ENCODE results near the gene SLC39A10. TPM values are rescaled to one million over a fixed set of nuclear protein-coding genes. Genes with fewer than 3 reads are reported as not detected.

The SLC39A10 gene
- total and polyA plus RNA-seq, 2 donors (not counting 1 experiment from before 2014, with no cell fraction given) = 18.6 to 99.3 TPM

- no peak overlapping the region for H3K27ac Mint-ChIP-seq
- Histone ChIP-seq H3K4me3 (ENCODE audit: control extremely low read depth in 1 of 5, extremely low read depth in 1 of 5, insufficient read depth in 1 of 5, low read depth in 2 of 5, low read length in 4 of 5) (no peak overlapping the region), H4K20me1 (ENCODE audit: control insufficient read depth, insufficient read depth, low read length, poor library complexity, severe bottlenecking) (peaks cover 7% of the 10 kb centered on the region), H3K4me2 (replicated peaks; ENCODE audit: low read depth, low read length, poor library complexity, severe bottlenecking) (no peak overlapping the region), H3K36me3 (replicated peaks in 1 of 2; ENCODE audit: control extremely low read depth in 1 of 2, control insufficient read depth in 1 of 2, extremely low read depth in 1 of 2, insufficient read depth in 2 of 2, low read length in 1 of 2) (peaks cover 8 to 9% of the 10 kb centered on the region in 2 experiments), H3K4me1 (ENCODE audit: control insufficient read depth in 2 of 2, insufficient read depth in 2 of 2, low read length in 2 of 2) (no peaks in the 10 kb centered on the region), H2AFZ (ENCODE audit: insufficient read depth, low read depth, low read length, poor library complexity, severe bottlenecking) (no peak overlapping the region), H3K9me3 (ENCODE audit: control extremely low read depth in 1 of 3, control insufficient read depth in 2 of 3, insufficient read depth in 1 of 3, low read length in 2 of 3) (no peaks in the 10 kb centered on the region), H3K27me3 (replicated peaks in 1 of 4; ENCODE audit: control extremely low read depth in 1 of 4, control insufficient read depth in 3 of 4, insufficient read depth in 4 of 4, low read length in 3 of 4) (no peaks in the 10 kb centered on the region), H3K79me2 (ENCODE audit: control insufficient read depth, insufficient read depth, low read length) (peaks cover 64% of the 10 kb centered on the region), H3K9ac (ENCODE audit: low read length) (no peak overlapping the region), H3K27ac (ENCODE audit: low read length in 2 of 2) (no peak overlapping the region)
- intact Hi-C loops (cut with micrococcal nuclease) = no loop called here
- ATAC-seq (ENCODE audit: low read depth) (no peak), DNase-seq (no peak)
- H3K4me1 Mint-ChIP-seq = peaks cover 20% of the 10 kb centered on the region
- TF ChIP-seq CTCF (IDR thresholded peaks at IDR 0.05) (no peak), EZH2 (IDR thresholded peaks at IDR 0.05; ENCODE audit: borderline replicate concordance, insufficient read depth, low read depth, low read length, poor library complexity, severe bottlenecking) (no peak)
- H3K4me3 Mint-ChIP-seq = no peak overlapping the region
- ChIA-PET CTCF (interaction anchor here (2.1 kb wide), 1 partner anchor 177 kb away, joined by 5 read pairs; no protein-coding TSS in a partner anchor), POLR2A (no interaction called here)
- H3K9me3 Mint-ChIP-seq (ENCODE audit: insufficient read depth) = no peaks in the 10 kb centered on the region
- no peaks in the 10 kb centered on the region for H3K27me3 Mint-ChIP-seq
- no CpG with 5 or more reads among the region's 7 CpGs for WGBS (ENCODE audit: insufficient coverage)
These were observed 18.9 kb downstream of the SLC39A10 start for GRCh38 chr2:195675783-195676427.

DNA sequence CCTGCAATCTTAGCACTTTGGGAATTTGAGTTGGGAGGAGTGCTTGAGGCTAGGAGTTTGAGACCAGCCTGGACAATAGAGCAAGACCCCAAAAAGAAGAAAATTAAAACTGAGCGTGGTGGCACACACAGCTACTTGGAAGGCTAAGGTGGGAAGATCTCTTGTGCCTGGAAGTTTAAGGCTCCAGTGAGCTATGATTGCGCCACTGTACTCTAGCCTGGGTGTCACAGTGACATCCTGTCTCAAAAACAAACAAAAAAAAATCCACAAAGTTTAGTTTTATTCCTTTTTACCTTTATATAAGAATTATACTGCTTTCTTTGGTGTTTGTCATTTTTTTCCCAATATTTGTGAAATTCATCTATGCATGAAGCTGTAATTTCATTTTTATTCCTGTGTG lies 20.3 kb downstream of the SLC39A10 start:
- ChIA-PET CTCF (interaction anchor here (1.4 to 2.1 kb wide), 2 partner anchors 12 to 178 kb away, joined by 3 to 5 read pairs; no protein-coding TSS in a partner anchor), POLR2A (interaction anchor here (0.5 to 0.7 kb wide), 2 partner anchors 52 to 182 kb away, joined by 3 read pairs; no protein-coding TSS in a partner anchor)
- H3K27ac Mint-ChIP-seq = no peak overlapping the region
- H3K27me3 Mint-ChIP-seq = no peaks in the 10 kb centered on the region
- H3K9me3 Mint-ChIP-seq (ENCODE audit: insufficient read depth) = no peaks in the 10 kb centered on the region
- Histone ChIP-seq H2AFZ (ENCODE audit: insufficient read depth, low read depth, low read length, poor library complexity, severe bottlenecking) (no peak overlapping the region), H3K9me3 (ENCODE audit: control extremely low read depth in 1 of 3, control insufficient read depth in 2 of 3, insufficient read depth in 1 of 3, low read length in 2 of 3) (no peaks in the 10 kb centered on the region), H3K4me3 (ENCODE audit: control extremely low read depth in 1 of 5, extremely low read depth in 1 of 5, insufficient read depth in 1 of 5, low read depth in 2 of 5, low read length in 4 of 5) (no peak overlapping the region), H3K27me3 (replicated peaks in 1 of 4; ENCODE audit: control extremely low read depth in 1 of 4, control insufficient read depth in 3 of 4, insufficient read depth in 4 of 4, low read length in 3 of 4) (no peaks in the 10 kb centered on the region), H3K79me2 (ENCODE audit: control insufficient read depth, insufficient read depth, low read length) (peaks cover 59% of the 10 kb centered on the region), H3K9ac (ENCODE audit: low read length) (no peak overlapping the region), H4K20me1 (ENCODE audit: control insufficient read depth, insufficient read depth, low read length, poor library complexity, severe bottlenecking) (peaks cover 7% of the 10 kb centered on the region), H3K4me1 (ENCODE audit: control insufficient read depth in 2 of 2, insufficient read depth in 2 of 2, low read length in 2 of 2) (no peaks in the 10 kb centered on the region), H3K36me3 (replicated peaks in 1 of 2; ENCODE audit: control extremely low read depth in 1 of 2, control insufficient read depth in 1 of 2, extremely low read depth in 1 of 2, insufficient read depth in 2 of 2, low read length in 1 of 2) (peaks cover 9 to 14% of the 10 kb centered on the region in 2 experiments), H3K4me2 (replicated peaks; ENCODE audit: low read depth, low read length, poor library complexity, severe bottlenecking) (no peak overlapping the region), H3K27ac (ENCODE audit: low read length in 2 of 2) (no peak overlapping the region)
- intact Hi-C loops (cut with micrococcal nuclease) = no loop called here
- DNase-seq (no peak), ATAC-seq (ENCODE audit: low read depth) (no peak)
- TF ChIP-seq CTCF (IDR thresholded peaks at IDR 0.05) (no peak), EZH2 (IDR thresholded peaks at IDR 0.05; ENCODE audit: borderline replicate concordance, insufficient read depth, low read depth, low read length, poor library complexity, severe bottlenecking) (no peak)
- H3K4me1 Mint-ChIP-seq = peaks cover 18% of the 10 kb centered on the region
- H3K4me3 Mint-ChIP-seq = no peak overlapping the region
- 100% methylated on average over 1 of the region's 2 CpGs for WGBS (ENCODE audit: insufficient coverage)
